Jurkat, Clone E6-1 (cell line): ENCODE measurements around the gene DNER.
A peak's percentile ranks its signal among the peaks of the same experiment; 100 is the strongest.
"Not testable (repeated sequence)": the region's sequence is repeated elsewhere in the genome, so short reads cannot be mapped to it uniquely, and the experiment has no call there.

ENCODE experiments used
- DNase-seq: peaks from one replicate; pipeline ENCODE4 v3.0.0-alpha.2; 2011; ENCODE audit warnings: low read depth, low spot score
- H3K4me3 ChIP-seq: 2 replicates; pipeline ENCODE4 v1.5.1; 2011; ENCODE audit warnings: mild to moderate bottlenecking, low read length, control low read depth, moderate library complexity

DNER gene

GRCh38 chr2:229719926-229720647, 5.7 kb upstream of the DNER start:
- no peak overlapping the region for H3K4me3 ChIP-seq
- no peak for DNase-seq

- H3K4me3 ChIP-seq: no peak overlapping the region
- no peak for DNase-seq
Measured at GRCh38 chr2:229718057-229718456, 3.7 kb upstream of the DNER start.

GRCh38 chr2:229715895-229716507, 1.6 kb upstream of the DNER start:
- H3K4me3 ChIP-seq: no peak overlapping the region
- peak; percentile 59 for DNase-seq

GRCh38 chr2:229714736-229715541, 584 bp upstream of the DNER start:
- DNase-seq: no peak
- H3K4me3 ChIP-seq: peak overlapping the region; percentile 46

- DNase-seq: no peak
- no peak overlapping the region for H3K4me3 ChIP-seq
Measured at GRCh38 chr2:229713371-229714079, 830 bp downstream of the DNER start.

- DNase-seq: no peak
- H3K4me3 ChIP-seq: no peak overlapping the region
Measured at GRCh38 chr2:229712136-229712535, 2.2 kb downstream of the DNER start.

GRCh38 chr2:229708335-229708734, 6.0 kb downstream of the DNER start:
- no peak overlapping the region for H3K4me3 ChIP-seq
- DNase-seq: no peak

- no peak overlapping the region for H3K4me3 ChIP-seq
- DNase-seq: no peak
Measured at GRCh38 chr2:229703909-229704630, 10.3 kb downstream of the DNER start.

- DNase-seq: no peak
- H3K4me3 ChIP-seq: no peak overlapping the region
Measured at GRCh38 chr2:229701716-229702115, 12.6 kb downstream of the DNER start.

GRCh38 chr2:229701062-229701461, 13.3 kb downstream of the DNER start:
- DNase-seq: no peak
- H3K4me3 ChIP-seq: no peak overlapping the region

- DNase-seq: no peak
Measured at GRCh38 chr2:229695961-229696360, 18.4 kb downstream of the DNER start.

GRCh38 chr2:229693845-229694244, 20.5 kb downstream of the DNER start:
- not testable (repeated sequence) for DNase-seq

More at GRCh38 chr2:229695961-229696360, 18.4 kb downstream of the DNER start:
- H3K4me3 ChIP-seq: no peak overlapping the region

GRCh38 chr2:229691631-229692030, 22.7 kb downstream of the DNER start:
- no peak for DNase-seq
- no peak overlapping the region for H3K4me3 ChIP-seq

More at GRCh38 chr2:229693845-229694244, 20.5 kb downstream of the DNER start:
- not testable (repeated sequence) for H3K4me3 ChIP-seq

- no peak overlapping the region for H3K4me3 ChIP-seq
Measured at GRCh38 chr2:229689307-229689839, 25.0 kb downstream of the DNER start.

GRCh38 chr2:229688141-229688540, 26.2 kb downstream of the DNER start:
- no peak overlapping the region for H3K4me3 ChIP-seq
- no peak for DNase-seq

More at GRCh38 chr2:229689307-229689839, 25.0 kb downstream of the DNER start:
- no peak for DNase-seq

- no peak overlapping the region for H3K4me3 ChIP-seq
- no peak for DNase-seq
Measured at GRCh38 chr2:229686122-229686919, 28.0 kb downstream of the DNER start.

GRCh38 chr2:229684942-229685562, 29.3 kb downstream of the DNER start:
- DNase-seq: no peak
- H3K4me3 ChIP-seq: no peak overlapping the region
